Inflammatory macrophage (primary cell): ENCODE results near the gene DRD2.

Experiments used
- DNase-seq, 2 donors: peaks; one replicate each; pipeline ENCODE4 v3.0.0-alpha.2; 2020 to 2022

Gene DRD2

GRCh38 chr11:113481672-113482071 is 6.5 kb upstream of the DRD2 start:
- no peak for DNase-seq

GRCh38 chr11:113481226-113481625 is 6.0 kb upstream of the DRD2 start:
- DNase-seq: no peak

DNA sequence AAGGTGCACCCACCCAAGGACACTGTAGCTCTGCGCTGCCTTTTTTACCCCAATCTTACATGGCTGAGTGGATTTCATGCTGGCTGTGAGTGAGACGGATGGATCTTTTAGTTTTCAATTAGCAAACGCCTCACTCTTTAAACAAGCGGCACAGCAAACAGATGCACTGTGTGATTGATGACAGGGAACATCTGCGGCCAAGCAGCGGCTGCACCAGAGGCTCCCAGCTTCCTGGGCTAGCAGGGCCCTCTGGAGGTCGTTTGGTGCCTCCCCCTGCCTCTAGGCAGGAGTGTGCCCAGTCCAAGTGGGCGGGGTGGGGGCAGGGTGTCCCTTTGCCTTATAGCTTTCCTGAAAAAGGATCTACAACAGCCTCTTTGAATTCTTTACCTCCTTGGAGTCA is 2.1 kb upstream of the DRD2 start:
- DNase-seq: no peak

DNA sequence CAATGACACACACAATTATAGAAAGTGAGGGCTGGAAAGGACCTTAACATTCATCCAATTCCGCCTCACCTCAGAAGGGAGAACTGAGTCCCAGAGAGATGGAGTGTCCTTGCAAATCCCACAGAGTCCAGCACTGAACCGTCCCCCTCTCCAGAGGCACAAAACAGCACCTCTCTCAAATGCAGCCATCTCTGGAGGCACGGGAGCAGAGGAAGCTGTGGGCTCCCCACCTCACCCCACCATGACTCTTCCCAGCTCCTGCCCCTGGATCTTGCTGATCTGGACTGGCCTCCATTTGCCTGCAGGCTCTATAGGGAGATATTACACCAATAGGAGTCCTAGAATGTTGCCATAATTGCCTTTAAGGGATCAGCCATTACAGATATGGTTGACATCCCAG is 1.4 kb upstream of the DRD2 start:
- DNase-seq: no peak

GRCh38 chr11:113474362-113475159 is 637 bp downstream of the DRD2 start:
- peak; percentile 40 to 60 for DNase-seq

DNA sequence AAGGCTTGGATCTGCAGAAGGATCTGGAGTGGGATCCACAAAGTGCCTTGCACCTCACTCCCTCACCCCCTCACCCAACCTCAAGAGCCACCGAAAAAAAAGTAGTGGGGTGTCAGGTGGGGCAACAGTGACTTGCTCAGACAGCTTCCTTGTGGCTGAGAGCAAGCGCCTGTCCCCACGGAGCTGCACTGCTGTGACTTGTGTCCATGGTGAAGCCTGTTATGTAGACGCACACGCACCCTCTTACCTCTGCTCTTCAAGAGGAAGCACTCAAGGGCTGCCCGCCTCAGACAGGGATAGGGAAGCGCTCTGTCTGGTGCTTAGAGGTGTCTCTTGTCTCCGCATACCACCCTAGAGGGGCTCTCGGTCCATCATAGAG is 1.2 kb downstream of the DRD2 start:
- no peak for DNase-seq

DNA sequence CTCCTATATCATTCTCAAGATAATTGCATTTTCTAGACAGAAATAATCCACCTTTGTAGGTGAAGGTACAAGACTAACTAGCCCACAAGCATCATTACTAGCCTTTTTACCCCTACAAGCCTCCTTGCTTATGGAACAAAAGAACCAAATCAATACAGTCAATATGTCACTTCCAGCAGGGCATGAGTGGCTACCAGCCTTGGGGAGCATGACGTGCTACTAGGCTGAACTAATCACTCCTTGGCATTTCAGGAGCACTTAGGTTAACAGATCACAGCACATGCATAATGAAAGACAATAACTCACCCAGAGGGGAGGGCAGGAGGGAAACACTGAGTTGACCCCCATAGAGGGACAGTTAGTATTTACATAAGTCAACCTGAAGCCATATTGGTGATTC is 2.7 kb downstream of the DRD2 start:
- DNase-seq: no peak

DNA sequence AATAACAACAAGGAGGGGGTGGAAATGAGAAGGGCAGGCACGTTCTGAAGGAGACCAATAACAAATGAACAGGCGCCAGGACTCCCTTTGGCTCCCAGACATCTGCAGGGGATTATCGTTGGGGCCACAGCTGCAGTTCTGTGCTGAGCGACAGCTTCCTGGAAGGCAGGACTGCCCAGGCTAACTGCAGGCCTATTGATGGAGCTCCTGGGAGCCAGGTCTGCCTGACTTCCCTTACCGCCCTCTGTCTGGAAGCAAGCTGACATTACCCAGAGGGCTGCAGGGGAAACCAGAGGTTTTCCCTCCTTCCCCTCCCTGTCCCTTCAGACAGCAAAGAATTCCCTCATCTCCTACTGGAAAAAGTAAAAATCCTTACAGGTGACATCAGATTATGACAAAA is 5.0 kb downstream of the DRD2 start:
- DNase-seq: no peak

DNA sequence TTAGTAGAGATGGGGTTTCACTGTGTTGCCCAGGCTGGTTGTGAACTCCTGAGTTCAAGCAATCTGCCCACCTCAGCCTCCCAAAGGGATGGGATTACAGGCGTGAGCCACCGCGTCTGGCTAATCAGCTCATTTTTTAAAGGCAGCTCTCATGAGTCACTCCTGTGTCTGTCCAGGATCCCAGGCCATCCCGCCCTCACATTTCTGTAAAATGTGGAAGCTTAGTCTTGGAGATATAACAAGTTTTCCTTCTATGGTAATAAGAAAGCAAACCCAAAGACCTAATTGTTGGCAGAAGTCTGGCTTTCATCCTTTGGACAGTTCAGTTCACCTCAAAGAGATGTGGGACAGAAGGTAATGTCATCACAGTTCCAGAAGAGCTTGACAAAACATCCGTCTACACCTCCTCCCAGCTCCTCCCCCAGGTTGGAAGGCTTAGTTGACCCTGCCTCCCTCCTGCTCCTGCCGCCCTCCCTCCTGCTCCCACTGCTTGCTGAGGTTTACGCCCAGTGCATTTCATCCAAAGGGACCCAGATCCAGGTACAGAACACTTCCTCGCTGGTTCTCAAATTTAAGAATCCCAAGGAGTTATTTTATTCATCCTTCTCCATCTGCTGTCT is 6.4 kb downstream of the DRD2 start:
- DNase-seq: no peak

DNA sequence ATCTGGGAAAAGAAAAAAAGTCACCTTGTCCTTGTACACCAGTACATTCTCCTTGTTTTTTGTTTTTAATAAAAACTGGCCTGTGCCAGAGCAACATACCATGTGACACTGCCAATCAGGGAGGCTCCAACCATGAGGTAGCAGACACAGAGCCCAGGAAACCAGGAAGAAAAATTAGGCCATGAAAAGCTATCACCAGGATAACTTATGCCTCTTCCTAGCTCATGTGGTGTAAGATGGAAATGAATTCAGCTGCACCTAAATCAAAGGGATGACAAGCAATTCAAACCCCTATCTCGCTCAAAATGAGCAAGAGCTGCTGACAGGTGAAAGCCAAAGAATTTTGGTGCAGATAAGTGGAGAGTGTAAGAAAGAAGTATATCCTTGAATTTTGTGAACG is 7.7 kb downstream of the DRD2 start:
- DNase-seq: no peak

DNA sequence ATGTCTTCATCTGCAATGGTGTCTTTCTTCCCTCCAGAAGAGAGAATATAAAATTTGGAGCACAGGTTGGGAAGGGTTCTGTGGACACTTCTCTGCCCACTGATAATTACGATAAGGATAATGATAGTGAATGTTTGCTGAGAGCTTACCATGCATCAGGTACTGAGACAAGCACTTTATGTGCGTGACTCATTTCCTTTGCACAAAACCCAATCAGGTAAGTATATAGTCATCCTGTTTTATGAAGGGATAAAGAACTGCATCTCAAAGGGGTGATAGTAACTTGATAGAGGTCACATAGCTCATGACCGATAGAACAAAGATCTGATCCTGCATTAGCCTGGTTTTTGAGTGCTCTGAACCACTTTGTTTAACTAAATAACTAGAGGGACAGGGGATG is 9.4 kb downstream of the DRD2 start:
- no peak for DNase-seq

DNA sequence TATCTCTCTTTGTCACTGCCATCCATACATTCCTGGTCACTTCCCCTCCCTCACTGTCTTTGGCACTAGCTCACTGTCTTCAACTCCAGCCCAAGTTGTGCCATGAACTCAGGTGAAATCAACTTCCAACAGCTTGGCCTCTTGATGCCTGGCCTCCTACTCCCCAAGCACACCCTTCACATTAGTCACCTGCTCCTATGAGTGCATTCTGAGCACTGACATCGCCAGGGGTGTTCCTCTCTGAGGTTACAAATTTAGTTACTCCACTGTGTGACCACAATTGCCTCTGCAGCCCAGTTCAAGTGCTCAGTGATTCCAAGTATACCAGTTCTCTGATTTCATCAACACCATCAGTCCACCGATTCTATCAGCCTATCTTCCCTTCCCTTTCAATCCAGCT is 10.8 kb downstream of the DRD2 start:
- DNase-seq: no peak

GRCh38 chr11:113462830-113463229 is 12.4 kb downstream of the DRD2 start:
- no peak for DNase-seq

DNA sequence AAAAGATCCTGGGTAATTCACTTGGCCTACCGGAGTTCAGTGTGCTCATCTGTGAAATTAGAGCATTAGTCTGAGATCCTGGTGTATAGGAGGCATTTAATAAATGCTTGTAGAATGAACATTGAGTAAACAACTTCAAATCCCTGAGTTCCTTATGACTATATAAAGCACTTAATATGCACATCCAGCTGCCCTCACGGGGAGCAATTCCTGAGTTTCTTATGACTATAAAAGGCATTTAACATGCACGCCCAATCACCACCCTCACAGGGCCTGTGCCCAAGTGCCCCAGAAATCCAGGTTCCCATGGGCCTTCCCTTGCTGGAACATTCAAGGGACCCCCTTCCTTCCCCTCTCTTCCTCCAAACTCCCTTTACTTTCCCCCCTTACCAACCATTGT is 13.6 kb downstream of the DRD2 start:
- DNase-seq: no peak

GRCh38 chr11:113460469-113460868 is 14.7 kb downstream of the DRD2 start:
- no peak for DNase-seq

DNA sequence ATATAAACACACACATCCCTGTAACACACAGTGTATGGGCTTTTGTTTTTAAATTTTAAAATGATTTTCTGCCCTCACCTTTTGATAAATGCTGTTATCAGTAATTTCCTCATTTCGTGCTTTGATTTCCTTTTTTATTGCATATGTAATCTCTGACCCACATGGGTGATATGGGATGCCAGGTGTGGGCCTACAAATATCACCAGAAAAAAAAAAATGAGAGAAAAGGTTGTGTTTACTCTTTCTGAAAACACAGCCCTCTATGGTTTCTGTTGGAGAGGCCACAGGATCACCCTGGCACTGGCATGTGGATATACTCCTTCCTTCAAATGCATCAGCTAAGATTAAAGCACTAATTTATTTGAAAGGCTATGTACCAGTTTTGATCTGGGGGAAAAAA is 17.0 kb downstream of the DRD2 start:
- no peak for DNase-seq

DNA sequence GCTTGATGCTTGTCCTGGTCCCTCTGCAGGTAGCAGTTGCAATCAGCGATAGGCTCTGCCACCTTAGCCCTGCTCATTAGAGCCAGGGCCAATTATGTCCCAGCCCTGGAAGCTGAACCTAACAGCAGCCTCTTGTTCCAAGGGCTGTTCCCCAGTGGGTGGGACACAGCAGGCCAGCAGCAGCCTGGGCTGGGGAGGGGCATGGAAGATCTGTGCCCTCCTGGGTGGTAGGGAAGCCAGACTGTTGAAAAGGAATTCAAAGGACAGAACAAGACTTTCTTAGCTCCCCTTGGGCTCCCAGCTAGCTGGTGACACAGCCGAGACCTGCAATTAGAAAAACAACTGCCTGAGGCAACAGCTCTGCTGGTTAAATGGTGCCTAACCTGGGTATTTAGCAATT is 17.4 kb downstream of the DRD2 start:
- no peak for DNase-seq

DNA sequence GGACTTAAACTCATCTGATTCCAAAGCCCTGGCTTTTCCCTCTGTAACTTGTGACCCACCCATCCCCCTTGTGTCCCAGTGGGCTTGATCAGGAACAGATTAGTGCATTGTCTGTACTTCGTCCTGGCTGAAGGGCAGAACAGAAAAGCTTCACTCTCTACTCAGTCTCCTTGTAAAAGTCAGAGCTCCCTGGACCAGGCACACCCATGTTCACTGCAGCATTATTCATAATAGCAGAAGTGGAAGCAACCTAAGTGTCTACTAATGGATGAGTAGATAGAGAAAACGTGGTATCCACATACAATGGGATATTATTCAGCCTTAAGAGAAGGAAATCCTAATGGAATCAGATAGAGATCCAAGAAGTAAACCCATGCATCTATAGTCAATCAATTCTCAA is 20.7 kb downstream of the DRD2 start:
- DNase-seq: no peak

DNA sequence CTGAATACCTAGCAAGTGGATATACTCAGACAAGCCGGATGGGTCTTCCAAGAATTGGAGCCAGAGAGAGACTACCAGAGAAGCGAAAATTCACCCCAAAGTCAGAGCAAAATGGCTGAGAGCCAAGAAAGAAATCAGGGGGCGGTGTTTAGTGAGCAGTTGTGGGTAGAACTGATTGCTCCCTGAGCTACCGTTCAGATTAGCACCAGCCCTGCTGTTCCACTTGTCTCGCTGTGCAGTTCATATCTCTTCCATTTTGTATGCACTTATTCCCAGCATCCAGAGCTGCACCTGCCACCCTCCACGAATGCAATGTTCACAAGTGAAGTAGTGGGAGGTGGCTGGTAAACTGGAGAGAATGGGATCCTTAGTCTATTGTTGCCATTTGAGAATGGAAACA is 25.5 kb downstream of the DRD2 start:
- DNase-seq: no peak

DNA sequence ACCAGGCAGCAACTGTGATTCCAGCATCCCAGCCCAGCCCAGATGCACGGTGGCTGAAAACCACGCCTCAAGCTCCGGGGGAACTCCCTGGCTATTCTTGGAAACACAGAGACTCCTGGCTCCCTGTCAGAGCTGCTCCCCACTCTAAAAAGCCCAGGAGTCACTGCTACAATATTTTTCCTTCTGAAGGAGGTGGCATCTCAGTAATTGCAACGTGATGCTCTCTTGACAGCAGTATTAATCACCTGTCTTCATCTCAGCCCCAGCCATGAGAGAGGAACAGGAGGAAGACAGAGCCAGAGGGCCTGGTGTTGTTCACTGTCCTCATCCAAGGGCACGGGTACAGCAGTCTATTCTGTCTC is 26.9 kb downstream of the DRD2 start:
- no peak for DNase-seq

GRCh38 chr11:113447621-113448315 is 27.4 kb downstream of the DRD2 start:
- DNase-seq: peak in 1 of 2 donors; percentile 21

GRCh38 chr11:113446938-113447337 is 28.3 kb downstream of the DRD2 start:
- no peak for DNase-seq

DNA sequence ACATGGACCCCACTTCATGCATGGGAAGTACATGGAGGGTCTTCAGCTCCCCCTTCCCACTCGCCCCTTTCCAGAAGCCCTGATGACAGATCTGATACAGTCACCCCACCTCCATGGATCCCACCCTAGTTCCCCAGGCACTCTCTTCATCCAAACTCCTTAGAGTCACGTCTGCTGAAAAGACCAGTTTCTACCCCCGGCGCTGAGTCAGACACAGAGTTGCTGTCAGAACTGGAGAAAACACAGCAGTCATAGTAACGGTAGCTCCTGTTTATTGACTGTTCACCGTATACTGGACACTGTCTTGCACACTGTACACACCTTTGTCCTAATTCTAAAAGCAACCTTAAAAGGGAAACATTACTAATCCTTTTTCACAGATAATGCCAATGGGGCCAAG is 29.1 kb downstream of the DRD2 start:
- no peak for DNase-seq

DNA sequence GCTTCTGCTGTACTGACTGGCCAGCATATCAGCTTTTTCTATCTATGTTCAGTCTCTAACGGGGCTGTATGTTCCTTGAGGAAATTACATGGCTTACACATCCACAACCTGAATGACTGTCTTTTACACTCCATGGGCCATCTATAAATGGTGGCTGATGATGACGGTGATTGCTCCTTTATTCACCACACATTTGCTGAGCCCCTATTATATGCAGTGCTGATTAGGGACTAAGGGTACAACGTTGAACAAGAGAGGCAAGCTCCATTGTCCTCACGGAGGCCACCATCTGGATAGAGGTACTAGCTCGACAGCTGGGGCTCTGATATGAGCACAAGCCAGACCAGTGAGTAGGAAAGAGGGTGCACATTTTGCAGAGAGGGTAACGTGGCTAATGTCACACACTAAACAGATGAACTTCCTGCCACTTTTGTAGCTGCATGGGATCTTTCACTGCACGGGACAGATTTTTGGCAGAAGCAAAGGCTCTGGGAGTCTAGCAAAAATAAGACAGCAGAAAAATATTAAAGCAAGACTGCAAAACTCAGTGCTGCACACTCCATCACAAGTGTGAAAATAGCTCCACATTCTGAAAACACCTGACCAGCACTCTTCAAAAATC is 30.6 kb downstream of the DRD2 start:
- no peak for DNase-seq
